ENCODE measurements around the gene SLCO2B1. TPM values are rescaled to one million over a fixed set of nuclear protein-coding genes. Genes with fewer than 3 reads are reported as not detected.

The SLCO2B1 gene, protein sequence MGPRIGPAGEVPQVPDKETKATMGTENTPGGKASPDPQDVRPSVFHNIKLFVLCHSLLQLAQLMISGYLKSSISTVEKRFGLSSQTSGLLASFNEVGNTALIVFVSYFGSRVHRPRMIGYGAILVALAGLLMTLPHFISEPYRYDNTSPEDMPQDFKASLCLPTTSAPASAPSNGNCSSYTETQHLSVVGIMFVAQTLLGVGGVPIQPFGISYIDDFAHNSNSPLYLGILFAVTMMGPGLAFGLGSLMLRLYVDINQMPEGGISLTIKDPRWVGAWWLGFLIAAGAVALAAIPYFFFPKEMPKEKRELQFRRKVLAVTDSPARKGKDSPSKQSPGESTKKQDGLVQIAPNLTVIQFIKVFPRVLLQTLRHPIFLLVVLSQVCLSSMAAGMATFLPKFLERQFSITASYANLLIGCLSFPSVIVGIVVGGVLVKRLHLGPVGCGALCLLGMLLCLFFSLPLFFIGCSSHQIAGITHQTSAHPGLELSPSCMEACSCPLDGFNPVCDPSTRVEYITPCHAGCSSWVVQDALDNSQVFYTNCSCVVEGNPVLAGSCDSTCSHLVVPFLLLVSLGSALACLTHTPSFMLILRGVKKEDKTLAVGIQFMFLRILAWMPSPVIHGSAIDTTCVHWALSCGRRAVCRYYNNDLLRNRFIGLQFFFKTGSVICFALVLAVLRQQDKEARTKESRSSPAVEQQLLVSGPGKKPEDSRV
- total RNA-seq = not detected in 2 replicates

DNA sequence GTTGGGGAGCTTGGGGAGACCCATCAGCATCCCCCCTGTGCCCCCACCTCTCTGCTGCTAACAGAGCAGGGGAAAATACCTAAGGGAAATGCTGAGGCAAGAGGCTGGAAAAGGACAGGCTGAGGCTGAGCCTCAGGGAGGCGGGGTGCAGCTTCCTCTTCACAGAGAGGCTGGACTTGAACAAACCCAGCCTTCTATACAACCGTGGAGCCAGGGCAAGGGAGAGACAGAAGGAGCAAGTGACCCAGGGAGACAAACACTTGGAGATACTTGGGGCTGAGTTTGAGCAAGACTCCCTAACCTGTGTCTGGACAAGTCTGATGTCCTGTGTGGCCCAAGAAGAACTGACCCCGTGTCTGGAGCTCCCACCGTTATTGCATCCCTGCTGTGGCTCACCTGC lies at the start of gene SLCO2B1:
TSS of gene SLCO2B1 (plus strand) at position 229 of the 400 bp plus-strand sequence. CDS start 275 bp downstream, outside the sequence.

DNA sequence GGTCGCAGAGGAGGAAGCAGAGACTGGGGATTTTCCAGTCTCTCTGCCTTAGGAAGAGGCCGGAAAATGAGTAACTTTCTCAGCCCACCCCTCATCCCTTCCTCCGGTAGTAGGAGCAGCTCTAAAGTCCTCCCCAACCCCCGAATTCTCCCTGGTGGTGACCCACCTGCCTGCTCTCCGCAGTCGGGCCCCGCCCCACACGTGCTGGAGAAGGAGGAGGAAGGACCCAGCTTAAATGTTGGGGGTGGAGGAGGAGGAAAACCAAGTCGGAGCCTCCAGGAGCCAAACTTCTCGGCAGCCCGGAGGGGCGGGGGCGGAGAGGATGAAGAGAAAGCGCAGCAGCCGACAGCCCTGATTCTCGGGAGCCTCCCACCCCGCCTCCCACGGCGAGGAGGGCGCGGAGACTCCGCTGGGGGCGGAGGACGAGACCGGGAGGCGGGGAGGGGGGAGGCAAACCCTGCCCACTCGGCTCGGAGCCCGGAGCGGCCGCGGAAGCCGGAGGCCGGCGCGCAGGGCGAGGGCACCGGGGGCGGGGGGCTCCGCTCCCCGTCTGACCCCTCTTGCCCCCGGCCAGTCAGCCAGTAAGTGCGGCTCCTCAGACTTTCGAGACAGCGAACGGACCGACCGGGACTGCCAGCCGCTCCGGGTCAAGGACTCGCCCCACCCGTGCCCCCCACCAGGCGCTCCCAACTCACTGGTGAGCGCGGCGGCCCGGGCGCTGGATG lies 89.6 kb downstream of the SLCO2B1 start, which contains the start of gene TPBGL:
TSS of gene TPBGL (plus strand) at position 464 of the 725 bp plus-strand sequence. CDS start 276 bp downstream, outside the sequence.

Other genes starting within 250 kb of the SLCO2B1 start
- 7.9 and 10.7 TPM in 2 replicates for gene XRRA1, start 202.0 kb upstream of the SLCO2B1 start, total RNA-seq
- gene SPCS2, start 201.8 kb upstream of the SLCO2B1 start, total RNA-seq = 35.9 and 39.8 TPM in 2 replicates
- gene NEU3, start 162.2 kb upstream of the SLCO2B1 start, total RNA-seq = 8.2 and 10.8 TPM in 2 replicates
- not detected in 2 replicates for gene OR2AT4, start 54.2 kb upstream of the SLCO2B1 start, total RNA-seq
- gene TPBGL, start 89.7 kb downstream of the SLCO2B1 start, total RNA-seq = not detected in 2 replicates
- under 0.01 and 0.71 TPM in 2 replicates for gene ARRB1, start 200.6 kb downstream of the SLCO2B1 start, total RNA-seq
- 2,065 and 4,927 TPM in 2 replicates for gene RPS3, start 248.4 kb downstream of the SLCO2B1 start, total RNA-seq

Measured in nasal cavity respiratory epithelium epithelial cell of viscerocranial mucosa (primary cell).